Activated CD4-positive, alpha-beta T cell treated with anti-CD3 and anti-CD28 coated beads, Interleukin-2, amount 10 ng/mL, durations not matched to agents 24 days and 14 days (primary cell): ENCODE results near the gene IL36RN. TPM values are rescaled to one million over a fixed set of nuclear protein-coding genes. Genes with fewer than 3 reads are reported as not detected.

Experiments
- DNase-seq: peaks from one replicate; pipeline ENCODE4 v3.0.0; 2022
- H3K27ac Mint-ChIP-seq: one replicate; pipeline ENCODE4 v1.8.0; 2022; ENCODE audit warnings: mild to moderate bottlenecking, mixed read lengths
- H3K27me3 Mint-ChIP-seq: one replicate; pipeline ENCODE4 v1.8.0; 2022; ENCODE audit warnings: mixed read lengths
- H3K36me3 Mint-ChIP-seq: one replicate; pipeline ENCODE4 v1.8.0; 2022; ENCODE audit warnings: low read depth, mild to moderate bottlenecking, mixed read lengths
- H3K4me1 Mint-ChIP-seq: one replicate; pipeline ENCODE4 v1.8.0; 2021; ENCODE audit warnings: mixed read lengths
- H3K4me3 Mint-ChIP-seq: one replicate; pipeline ENCODE4 v1.8.0; 2022; ENCODE audit warnings: mild to moderate bottlenecking, moderate library complexity, mixed read lengths
- H3K9me3 Mint-ChIP-seq: one replicate; pipeline ENCODE4 v1.8.0; 2021; ENCODE audit warnings: mixed read lengths
- intact Hi-C: fragments of 100-400 bp; cut with micrococcal nuclease; formaldehyde crosslinking; loops from one replicate; pipeline ENCODE4 v1.15.1; 2023
- total RNA-seq: library from RNA; stranded (reverse); gene quantifications from 2 replicates; pipeline ENCODE4 v1.2.3, GENCODE V29; 2022

IL36RN gene
- total RNA-seq, 1 donor from 2014 or later = not detected

- peaks cover 2% of the 10 kb centered on the region for H3K27me3 Mint-ChIP-seq
- peaks cover 3% of the 10 kb centered on the region for H3K4me1 Mint-ChIP-seq
- H3K27ac Mint-ChIP-seq = no peak overlapping the region
- DNase-seq = no peak
- H3K9me3 Mint-ChIP-seq = peaks cover 31% of the 10 kb centered on the region
- no peaks in the 10 kb centered on the region for H3K36me3 Mint-ChIP-seq
- intact Hi-C loops = no loop called here
- H3K4me3 Mint-ChIP-seq = no peak overlapping the region
These were observed 1.9 kb upstream of the IL36RN start for GRCh38 chr2:113057117-113057516.

GRCh38 chr2:113058411-113058994, 495 bp upstream of the IL36RN start:
- Mint-ChIP-seq H3K36me3 (no peaks in the 10 kb centered on the region), H3K4me1 (peaks cover 2% of the 10 kb centered on the region), H3K27me3 (peaks cover 2% of the 10 kb centered on the region), H3K9me3 (peaks cover 28% of the 10 kb centered on the region), H3K4me3 (no peak overlapping the region), H3K27ac (no peak overlapping the region)
- no peak for DNase-seq
- intact Hi-C loops = no loop called here

DNA sequence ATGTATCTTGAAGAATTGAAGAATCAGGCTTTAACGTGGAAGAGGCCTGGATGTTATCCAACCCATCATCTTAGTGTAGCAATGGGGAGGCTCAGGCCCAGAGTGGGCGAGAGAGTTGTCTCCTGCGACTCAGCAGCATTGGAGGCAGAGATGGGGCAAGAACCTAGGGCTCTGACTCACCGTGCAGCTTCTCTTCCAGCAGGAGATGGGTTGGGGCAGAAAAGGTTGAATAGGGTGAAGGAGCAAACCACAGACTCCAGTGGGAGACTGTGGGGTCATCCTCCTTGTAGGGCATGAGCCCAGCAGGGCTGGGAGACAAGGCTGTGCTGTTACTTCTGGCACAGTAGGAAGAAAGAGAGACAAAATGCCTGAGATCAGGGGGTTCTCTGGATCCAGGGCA, 1.4 kb downstream of the IL36RN start:
- H3K4me3 Mint-ChIP-seq = no peak overlapping the region
- peaks cover 12% of the 10 kb centered on the region for H3K9me3 Mint-ChIP-seq
- DNase-seq = no peak
- peaks cover 6% of the 10 kb centered on the region for H3K27me3 Mint-ChIP-seq
- intact Hi-C loops = no loop called here
- no peak overlapping the region for H3K27ac Mint-ChIP-seq
- no peaks in the 10 kb centered on the region for H3K4me1 Mint-ChIP-seq
- no peaks in the 10 kb centered on the region for H3K36me3 Mint-ChIP-seq

DNA sequence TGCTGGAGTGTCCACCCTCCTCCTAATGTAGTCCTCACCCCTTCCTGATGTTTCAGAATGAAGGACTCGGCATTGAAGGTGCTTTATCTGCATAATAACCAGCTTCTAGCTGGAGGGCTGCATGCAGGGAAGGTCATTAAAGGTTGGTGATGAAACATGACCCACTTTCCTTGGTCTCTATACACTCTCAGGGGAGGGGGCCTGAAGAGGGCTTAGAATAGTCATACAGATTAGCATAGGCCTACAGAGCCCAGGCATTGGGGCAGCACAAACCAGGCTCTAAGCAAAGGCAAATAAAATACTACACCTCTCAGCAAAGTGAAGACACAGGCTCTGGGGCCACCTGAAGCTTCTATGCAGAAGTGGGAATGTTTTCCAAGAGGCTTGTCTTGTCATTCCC, 1.8 kb downstream of the IL36RN start:
- Mint-ChIP-seq H3K27me3 (peaks cover 6% of the 10 kb centered on the region), H3K27ac (no peak overlapping the region), H3K9me3 (peaks cover 8% of the 10 kb centered on the region), H3K4me1 (no peaks in the 10 kb centered on the region), H3K4me3 (no peak overlapping the region), H3K36me3 (no peaks in the 10 kb centered on the region)
- DNase-seq = no peak
- intact Hi-C loops = no loop called here

- peaks cover 6% of the 10 kb centered on the region for H3K27me3 Mint-ChIP-seq
- no peak overlapping the region for H3K4me3 Mint-ChIP-seq
- peaks cover 4% of the 10 kb centered on the region for H3K9me3 Mint-ChIP-seq
- no peaks in the 10 kb centered on the region for H3K4me1 Mint-ChIP-seq
- no peak overlapping the region for H3K27ac Mint-ChIP-seq
- no peak for DNase-seq
- no peaks in the 10 kb centered on the region for H3K36me3 Mint-ChIP-seq
- intact Hi-C loops = no loop called here
These were observed 2.2 kb downstream of the IL36RN start for GRCh38 chr2:113061241-113061640.

- Mint-ChIP-seq H3K4me3 (no peak overlapping the region), H3K4me1 (no peaks in the 10 kb centered on the region), H3K36me3 (no peaks in the 10 kb centered on the region), H3K9me3 (peaks cover 6% of the 10 kb centered on the region), H3K27me3 (peaks cover 8% of the 10 kb centered on the region), H3K27ac (no peak overlapping the region)
- intact Hi-C loops = no loop called here
- DNase-seq = no peak
These were observed 3.1 kb downstream of the IL36RN start for GRCh38 chr2:113061896-113062770.

GRCh38 chr2:113064281-113064680, 5.3 kb downstream of the IL36RN start:
- peaks cover 6% of the 10 kb centered on the region for H3K9me3 Mint-ChIP-seq

GRCh38 chr2:113064898-113065297, 5.9 kb downstream of the IL36RN start:
- intact Hi-C loops = no loop called here
- H3K4me3 Mint-ChIP-seq = no peak overlapping the region
- H3K27ac Mint-ChIP-seq = no peak overlapping the region

More at GRCh38 chr2:113064281-113064680, 5.3 kb downstream of the IL36RN start:
- Mint-ChIP-seq H3K4me1 (no peaks in the 10 kb centered on the region), H3K27ac (no peak overlapping the region), H3K4me3 (no peak overlapping the region), H3K27me3 (peaks cover 15% of the 10 kb centered on the region), H3K36me3 (no peaks in the 10 kb centered on the region)
- DNase-seq = no peak
- intact Hi-C loops = no loop called here

GRCh38 chr2:113067681-113068080, 8.7 kb downstream of the IL36RN start, which contains the start of gene IL1F10:
IL1F10 (plus strand) TSS chr2:113067970; CDS start chr2:113072739, 4,769 bp downstream.
- Mint-ChIP-seq H3K4me1 (no peaks in the 10 kb centered on the region), H3K36me3 (no peaks in the 10 kb centered on the region), H3K4me3 (no peak within 1 kb of the TSS), H3K27me3 (peaks cover 18% of the 10 kb centered on the region), H3K27ac (no peak within 1 kb of the TSS), H3K9me3 (peaks cover 6% of the 10 kb centered on the region)
- intact Hi-C loops = no loop called here
- DNase-seq = no peak

More at GRCh38 chr2:113064898-113065297, 5.9 kb downstream of the IL36RN start:
- peaks cover 6% of the 10 kb centered on the region for H3K9me3 Mint-ChIP-seq
- no peak for DNase-seq
- no peaks in the 10 kb centered on the region for H3K36me3 Mint-ChIP-seq
- H3K4me1 Mint-ChIP-seq = no peaks in the 10 kb centered on the region
- H3K27me3 Mint-ChIP-seq = peaks cover 20% of the 10 kb centered on the region

DNA sequence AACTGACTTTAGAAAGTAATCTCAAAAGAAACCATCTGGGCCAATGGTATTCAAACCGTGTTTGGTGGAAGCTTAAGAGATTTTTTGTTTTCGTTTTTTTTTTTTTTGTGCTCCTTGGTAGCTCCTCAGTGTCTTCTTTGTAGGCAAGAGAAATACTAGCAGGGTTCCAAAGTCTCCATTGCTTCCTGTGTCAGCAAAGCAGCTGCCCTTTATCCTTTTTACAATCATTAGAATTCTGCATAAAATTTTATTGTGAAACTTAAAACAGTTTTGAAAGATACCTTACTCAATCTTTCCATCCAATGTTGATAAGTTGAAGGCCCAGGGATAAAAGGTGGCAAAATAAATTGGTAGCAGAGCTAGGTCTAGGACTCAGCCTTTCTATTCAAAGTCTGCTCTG, 9.3 kb downstream of the IL36RN start:
- Mint-ChIP-seq H3K4me1 (no peaks in the 10 kb centered on the region), H3K27ac (no peak overlapping the region), H3K27me3 (peaks cover 20% of the 10 kb centered on the region), H3K9me3 (peaks cover 6% of the 10 kb centered on the region), H3K36me3 (no peaks in the 10 kb centered on the region), H3K4me3 (no peak overlapping the region)
- no peak for DNase-seq
- intact Hi-C loops = no loop called here

DNA sequence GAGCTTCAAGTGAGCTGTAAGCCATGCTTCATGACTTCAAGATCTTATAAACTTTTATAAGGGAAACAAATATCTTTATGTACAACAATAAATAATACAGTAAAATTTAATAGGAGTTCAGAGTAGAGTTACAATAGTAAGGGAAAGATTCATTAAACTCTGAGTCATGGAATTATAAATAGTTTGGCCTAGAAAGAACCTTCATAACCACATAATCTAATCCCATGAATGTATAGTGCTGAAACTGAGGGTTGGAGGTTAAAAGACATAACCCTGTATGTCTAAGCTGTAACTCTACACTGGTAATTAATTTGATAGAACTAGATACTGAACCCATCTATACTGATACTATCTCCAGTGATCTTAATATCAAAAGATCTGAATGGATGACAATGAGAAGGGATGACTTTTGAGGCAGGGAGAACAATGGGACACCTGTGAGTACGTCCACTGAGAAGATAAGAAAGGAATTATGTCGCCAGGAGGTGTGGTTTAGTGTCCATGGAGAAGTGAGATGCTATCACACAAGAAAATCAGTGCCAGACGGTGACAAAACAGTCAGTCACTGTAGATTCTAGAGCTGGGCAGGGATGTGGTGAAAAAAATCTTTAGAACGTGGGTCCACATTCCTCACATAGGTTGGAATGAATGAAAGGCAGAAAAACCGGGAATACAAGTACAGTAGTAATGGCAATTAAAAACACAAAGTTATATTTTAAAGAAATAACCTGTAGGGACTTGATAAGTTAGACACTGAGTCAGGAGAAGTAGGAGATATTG, 9.9 kb downstream of the IL36RN start:
- no peak for DNase-seq
- no peaks in the 10 kb centered on the region for H3K4me1 Mint-ChIP-seq
- H3K4me3 Mint-ChIP-seq = no peak overlapping the region
- H3K27me3 Mint-ChIP-seq = peaks cover 17% of the 10 kb centered on the region
- intact Hi-C loops = no loop called here
- H3K9me3 Mint-ChIP-seq = peaks cover 6% of the 10 kb centered on the region
- H3K36me3 Mint-ChIP-seq = no peaks in the 10 kb centered on the region
- no peak overlapping the region for H3K27ac Mint-ChIP-seq

- intact Hi-C loops = no loop called here
- H3K9me3 Mint-ChIP-seq = peaks cover 6% of the 10 kb centered on the region
- H3K4me1 Mint-ChIP-seq = peaks cover 1% of the 10 kb centered on the region
- no peak overlapping the region for H3K27ac Mint-ChIP-seq
- H3K27me3 Mint-ChIP-seq = peaks cover 16% of the 10 kb centered on the region
- no peak overlapping the region for H3K4me3 Mint-ChIP-seq
- no peak for DNase-seq
- H3K36me3 Mint-ChIP-seq = no peaks in the 10 kb centered on the region
These were observed 10.9 kb downstream of the IL36RN start for GRCh38 chr2:113069676-113070605.

DNA sequence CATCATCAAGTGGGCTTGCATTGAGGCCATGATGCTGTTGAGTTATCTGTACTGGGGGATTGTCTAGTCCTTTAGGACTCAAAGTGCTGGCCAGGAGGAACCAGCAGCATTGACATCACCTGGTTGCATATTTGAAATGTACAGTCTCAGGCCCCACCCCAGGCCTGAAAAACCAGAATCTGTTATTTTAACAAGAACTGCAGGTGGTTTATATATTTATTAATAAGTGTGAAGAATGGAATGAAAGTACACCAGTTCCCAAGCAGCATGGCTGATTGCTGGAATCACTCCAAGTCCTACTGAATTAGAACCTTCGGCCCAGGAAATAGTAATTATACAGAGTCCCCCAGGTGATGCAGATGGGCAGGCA, 11.6 kb downstream of the IL36RN start:
- no peak overlapping the region for H3K4me3 Mint-ChIP-seq
- intact Hi-C loops = no loop called here
- peaks cover 6% of the 10 kb centered on the region for H3K4me1 Mint-ChIP-seq
- DNase-seq = no peak
- no peaks in the 10 kb centered on the region for H3K36me3 Mint-ChIP-seq
- peaks cover 6% of the 10 kb centered on the region for H3K9me3 Mint-ChIP-seq
- peaks cover 16% of the 10 kb centered on the region for H3K27me3 Mint-ChIP-seq
- no peak overlapping the region for H3K27ac Mint-ChIP-seq
